GM12865 (cell line): ENCODE data around the gene SPATA17.

Experiments
- DNase-seq: peaks from one replicate; pipeline ENCODE4 v3.0.0; 2010; ENCODE audit warnings: low read depth
- H3K4me3 ChIP-seq: 2 replicates; pipeline ENCODE4 v1.5.1; 2011; ENCODE audit warnings: mild to moderate bottlenecking, low read depth, low read length, control low read depth
- CTCF ChIP-seq: IDR thresholded peaks from 2 replicates; pipeline ENCODE4 v1.5.1; 2011; ENCODE audit warnings: low read length, control low read depth, low read depth, inconsistent platforms; ENCODE audit not compliant: insufficient read depth; ENCODE audit errors: missing control alignments

The SPATA17 gene

GRCh38 chr1:217605390-217605789 is 25.8 kb upstream of the SPATA17 start:
- no peak overlapping the region for H3K4me3 ChIP-seq
- no peak for TF ChIP-seq CTCF
- no peak for DNase-seq

- DNase-seq, result no peak
- no peak for TF ChIP-seq CTCF
- no peak overlapping the region for H3K4me3 ChIP-seq
Observed at GRCh38 chr1:217614200-217614712, 16.9 kb upstream of the SPATA17 start.

DNA sequence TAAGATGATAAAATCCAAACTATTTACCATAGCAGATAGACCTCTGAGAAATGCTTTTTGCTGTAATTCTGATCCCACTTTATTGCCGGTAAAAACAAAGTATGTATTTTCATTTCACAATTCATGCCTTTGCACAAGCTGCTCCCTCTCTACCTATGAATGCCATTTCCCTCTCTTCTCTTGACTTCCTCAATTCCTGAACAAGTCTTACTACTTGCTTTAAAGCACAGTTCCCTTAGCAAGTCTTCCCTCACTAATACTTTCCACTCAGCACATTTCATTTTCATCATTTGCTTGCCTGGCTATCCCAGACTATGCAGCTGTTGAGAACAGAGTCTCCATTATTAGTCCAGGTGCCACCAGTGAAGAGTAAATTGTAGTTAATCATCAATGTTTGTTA is 14.0 kb upstream of the SPATA17 start:
- no peak overlapping the region for H3K4me3 ChIP-seq
- TF ChIP-seq CTCF, result no peak
- DNase-seq, result no peak

DNA sequence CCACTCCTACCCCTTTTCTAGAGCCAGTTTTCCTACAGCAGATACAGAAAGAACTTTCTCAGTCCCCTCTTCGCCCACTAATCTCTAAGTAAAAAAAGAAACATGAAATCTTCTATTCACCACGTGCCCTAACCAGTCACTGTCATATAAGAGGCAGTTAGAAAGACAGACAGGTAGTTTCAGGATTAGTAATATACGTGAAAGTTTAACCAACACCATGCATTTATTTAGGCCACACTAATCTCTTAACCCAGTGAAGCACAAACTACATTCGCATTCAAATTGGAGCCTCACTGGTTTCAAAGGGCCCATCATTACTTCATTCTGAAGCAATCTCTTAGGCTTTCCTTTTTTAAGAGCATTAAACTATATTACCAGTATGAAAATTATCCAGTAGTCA is 10.3 kb upstream of the SPATA17 start:
- DNase-seq, result peak; percentile 80
- no peak for TF ChIP-seq CTCF
- no peak overlapping the region for H3K4me3 ChIP-seq

DNA sequence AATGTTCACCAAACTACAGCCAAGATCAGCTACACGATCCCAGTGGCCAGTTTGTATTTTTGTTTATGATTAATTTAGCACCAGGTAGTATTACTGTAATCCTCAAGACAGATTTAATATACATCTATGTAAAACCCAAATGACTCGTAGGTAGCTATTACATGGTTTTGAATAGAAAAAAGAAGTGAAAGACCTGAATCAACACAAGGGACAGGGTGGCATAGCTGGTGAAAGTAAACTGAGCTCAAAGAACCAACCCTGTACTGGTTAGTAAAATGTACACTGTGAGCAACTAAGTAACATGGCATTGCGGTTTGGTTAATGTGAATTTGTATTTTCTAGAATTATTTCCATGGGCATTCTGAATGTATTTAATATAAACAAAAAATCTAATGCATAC is 9.1 kb upstream of the SPATA17 start:
- peak; percentile 11 for DNase-seq
- no peak overlapping the region for H3K4me3 ChIP-seq
- no peak for TF ChIP-seq CTCF

- no peak for DNase-seq
- H3K4me3 ChIP-seq, result no peak overlapping the region
- no peak for TF ChIP-seq CTCF
Observed at GRCh38 chr1:217626321-217626720, 4.8 kb upstream of the SPATA17 start.

GRCh38 chr1:217627431-217627830 is 3.7 kb upstream of the SPATA17 start:
- DNase-seq, result no peak
- H3K4me3 ChIP-seq, result no peak overlapping the region
- no peak for TF ChIP-seq CTCF
